GM23248 (cell line): ENCODE measurements around the gene ADGRD1. TPM values are rescaled to one million over a fixed set of nuclear protein-coding genes. Genes with fewer than 3 reads are reported as not detected.

Experiments
- DNase-seq: peaks from one replicate; pipeline ENCODE4 v3.0.0-alpha.2; 2015
- H2AFZ ChIP-seq: fragments of 200-600 bp; sonication (generic); 2 replicates; pipeline ENCODE4 v1.6.1; 2016; ENCODE audit warnings: antibody characterized with exemption
- H3F3A ChIP-seq: fragments of 200-600 bp; sonication (generic); 2 replicates; pipeline ENCODE4 v1.6.1; 2016; ENCODE audit warnings: mild to moderate bottlenecking, antibody characterized with exemption, mixed run types; ENCODE audit not compliant: insufficient read depth
- H3K27ac ChIP-seq: fragments of 200-600 bp; sonication (generic); 2 replicates; pipeline ENCODE4 v1.5.1; 2016; ENCODE audit warnings: mild to moderate bottlenecking
- H3K27me3 ChIP-seq: fragments of 200-600 bp; sonication (generic); replicated peaks from 2 replicates; pipeline ENCODE4 v1.6.1; 2016; ENCODE audit warnings: mild to moderate bottlenecking; ENCODE audit not compliant: insufficient read depth
- H3K36me3 ChIP-seq: fragments of 200-600 bp; sonication (generic); 2 replicates; pipeline ENCODE4 v1.6.1; 2016; ENCODE audit warnings: low read depth, mild to moderate bottlenecking
- H3K4me1 ChIP-seq: fragments of 200-600 bp; sonication (generic); 2 replicates; pipeline ENCODE4 v1.6.1; 2016; ENCODE audit warnings: mild to moderate bottlenecking; ENCODE audit not compliant: insufficient read depth
- H3K4me2 ChIP-seq: fragments of 200-600 bp; sonication (generic); one replicate; pipeline ENCODE4 v1.6.1; 2016; ENCODE audit warnings: mild to moderate bottlenecking; ENCODE audit not compliant: unreplicated experiment
- H3K4me3 ChIP-seq: fragments of 200-600 bp; sonication (generic); 2 replicates; pipeline ENCODE4 v1.5.1; 2016; ENCODE audit warnings: mild to moderate bottlenecking
- H3K79me2 ChIP-seq: fragments of 200-600 bp; sonication (generic); 2 replicates; pipeline ENCODE4 v1.6.1; 2016; ENCODE audit warnings: mild to moderate bottlenecking; ENCODE audit not compliant: insufficient read depth
- H3K9ac ChIP-seq: fragments of 200-600 bp; sonication (generic); 2 replicates; pipeline ENCODE4 v1.6.1; 2016; ENCODE audit warnings: mild to moderate bottlenecking
- H3K9me2 ChIP-seq: fragments of 200-600 bp; sonication (generic); 2 replicates; pipeline ENCODE4 v1.6.1; 2016; ENCODE audit warnings: mixed run types, mild to moderate bottlenecking, moderate library complexity; ENCODE audit not compliant: insufficient read depth
- H3K9me3 ChIP-seq: fragments of 200-600 bp; sonication (generic); one replicate; pipeline ENCODE4 v1.6.1; 2017; ENCODE audit warnings: low read depth
- H4K20me1 ChIP-seq: fragments of 200-600 bp; sonication (generic); 2 replicates; pipeline ENCODE4 v1.6.0; 2016; ENCODE audit not compliant: insufficient read depth
- EZH2 ChIP-seq: fragments of 200-600 bp; sonication (generic); IDR thresholded peaks from 2 replicates; pipeline ENCODE4 v1.6.1; 2018; ENCODE audit warnings: antibody characterized with exemption, mild to moderate bottlenecking; ENCODE audit not compliant: insufficient read depth, poor library complexity, severe bottlenecking
- EZH2phosphoT487 ChIP-seq: fragments of 200-600 bp; sonication (generic); IDR thresholded peaks from 2 replicates; pipeline ENCODE4 v1.6.1; 2018; ENCODE audit warnings: antibody characterized with exemption, moderate library complexity, mild to moderate bottlenecking, low read depth; ENCODE audit not compliant: insufficient read depth
- WGBS, 2 experiments: methylation state at CpG; one replicate each; pipeline ENCODE4 v1.1.6; 2015 to 2017; ENCODE audit warnings: low lambda C conversion rate in 2 of 2, low coverage in 1 of 2; ENCODE audit errors: missing lambda C conversion rate in 2 of 2; 5-methylcytosine and 5-hydroxymethylcytosine counted together
- in situ Hi-C: fragments of 300-500 bp; cut with MboI; formaldehyde crosslinking; loops from 2 replicates; pipeline ENCODE4 v1.15.0; 2020
- polyA plus RNA-seq: library from polyadenylated mRNA; unstranded; fragments of >200 nt; fragmentation: Nextera tagmentation; extraction: Ambion mirVana; gene quantifications from 2 replicates; pipeline ENCODE4 v1.2.1, GENCODE V29; 2016
- total RNA-seq: library from RNA; depleted of rRNA; stranded (reverse); fragments of >200 nt; shearing (Covaris generic); gene quantifications from 2 replicates; pipeline ENCODE4 v1.2.3, GENCODE V29; 2014

ADGRD1 gene
- total and polyA plus RNA-seq, 2 experiments from 2014 or later: 7.9 to 11.2 TPM

DNA sequence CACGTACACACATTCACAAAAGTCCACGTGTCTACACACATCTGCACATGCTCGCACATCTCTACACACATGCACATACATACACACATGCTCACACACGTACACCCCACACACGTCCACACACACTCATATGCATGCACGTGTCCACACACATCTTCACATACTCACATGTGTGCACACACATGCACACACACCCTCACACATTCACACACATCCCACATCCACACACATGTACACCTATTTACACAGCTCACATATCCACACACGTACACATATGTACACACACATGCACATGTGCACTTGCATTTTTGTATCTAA is 3.6 kb downstream of the ADGRD1 start:
- Histone ChIP-seq H3K4me3 (no peak overlapping the region), H3K4me1 (0 out of 2 replicates have a peak, but pooled peaks cover 8% of the 10 kb centered on the region), H3K36me3 (no peaks in the 10 kb centered on the region), H2AFZ (no peak overlapping the region), H3K27ac (no peak overlapping the region), H3K9me3 (no peaks in the 10 kb centered on the region), H4K20me1 (no peaks in the 10 kb centered on the region), H3K4me2 (no peak overlapping the region), H3K27me3 (peaks cover 6% of the 10 kb centered on the region; the same call in 1 of the 2 replicates), H3K79me2 (no peaks in the 10 kb centered on the region), H3K9ac (no peak overlapping the region), H3K9me2 (no peaks in the 10 kb centered on the region), H3F3A (no peaks in the 10 kb centered on the region; the same call in 1 of the 2 replicates)
- WGBS, 2 experiments: 72 to 79% methylated on average over 7 of the region's 7 CpGs
- in situ Hi-C loops: no loop called here
- TF ChIP-seq EZH2phosphoT487 (no peak), EZH2 (no peak)
- no peak for DNase-seq

DNA sequence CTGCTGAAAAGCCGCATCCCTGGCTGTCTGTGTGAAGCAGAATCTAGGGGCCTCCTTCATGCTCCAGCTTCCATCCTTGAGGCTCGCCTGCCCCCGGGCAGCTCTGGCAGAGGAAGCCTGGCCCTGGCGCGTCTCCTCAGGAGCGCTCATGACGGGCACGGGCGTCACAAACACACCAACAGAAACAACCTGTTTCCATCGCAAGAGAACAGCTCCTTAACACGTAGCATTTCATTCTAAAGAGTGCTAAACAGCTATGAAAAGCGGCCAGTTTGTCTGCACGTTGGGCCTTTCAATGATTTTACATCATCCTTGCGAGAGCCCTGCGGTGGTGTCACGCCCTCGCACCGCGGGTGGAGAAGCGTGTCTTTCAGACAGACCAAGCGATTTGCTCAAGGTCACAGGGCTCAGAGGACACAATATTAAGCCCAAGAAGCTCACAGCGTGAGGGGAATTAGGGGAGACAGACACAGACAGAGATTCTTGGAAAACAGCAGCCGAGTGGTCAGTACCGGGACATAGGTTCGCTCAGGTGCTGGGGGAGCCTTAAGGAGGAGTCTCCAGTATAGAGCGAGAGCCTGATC is 4.9 kb downstream of the ADGRD1 start:
- Histone ChIP-seq H3K27ac (no peak overlapping the region), H3K4me2 (no peak overlapping the region), H4K20me1 (no peaks in the 10 kb centered on the region), H3F3A (peaks cover 4% of the 10 kb centered on the region; the same call in 1 of the 2 replicates), H3K9ac (no peak overlapping the region), H3K4me3 (no peak overlapping the region), H3K9me3 (no peaks in the 10 kb centered on the region), H3K36me3 (no peaks in the 10 kb centered on the region), H3K27me3 (peaks cover 6% of the 10 kb centered on the region; the same call in 1 of the 2 replicates), H3K9me2 (no peaks in the 10 kb centered on the region), H2AFZ (no peak overlapping the region), H3K4me1 (0 out of 2 replicates have a peak, but pooled peaks cover 8% of the 10 kb centered on the region), H3K79me2 (no peaks in the 10 kb centered on the region)
- TF ChIP-seq EZH2phosphoT487 (no peak), EZH2 (no peak)
- in situ Hi-C loops: no loop called here
- WGBS, 2 experiments: 87 to 90% methylated on average over 26 of the region's 26 CpGs
- DNase-seq: no peak

DNA sequence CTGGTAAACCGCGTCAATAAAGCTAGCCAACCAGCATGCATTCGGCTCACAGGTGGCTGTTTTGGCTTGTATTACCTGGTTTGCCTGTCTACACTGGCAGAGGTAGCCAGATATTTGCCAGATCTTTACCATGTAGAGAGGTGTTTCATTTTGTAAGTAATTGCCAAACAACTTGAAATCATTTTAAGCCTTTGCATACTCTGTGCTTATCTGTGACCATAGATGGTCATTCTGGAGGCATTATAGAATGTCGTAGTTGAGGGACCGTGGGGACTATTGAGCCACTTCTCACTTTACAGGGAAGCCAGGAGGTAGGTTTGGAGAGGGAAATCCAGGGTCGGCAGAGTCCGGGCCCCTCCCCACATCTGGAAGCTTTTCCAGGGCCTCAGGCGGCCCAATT is 5.9 kb downstream of the ADGRD1 start:
- WGBS, 2 experiments: 68 to 71% methylated on average over 8 of the region's 8 CpGs
- H3K27ac ChIP-seq: no peak overlapping the region
- no peak for DNase-seq
- peaks cover 4% of the 10 kb centered on the region for H3F3A ChIP-seq
- no peak overlapping the region for H3K9ac ChIP-seq
- no peaks in the 10 kb centered on the region for H3K36me3 ChIP-seq
- H3K9me2 ChIP-seq: no peaks in the 10 kb centered on the region
- H3K27me3 ChIP-seq: peaks cover 2% of the 10 kb centered on the region; the same call in 1 of the 2 replicates
- TF ChIP-seq EZH2 (no peak), EZH2phosphoT487 (no peak)
- H3K79me2 ChIP-seq: no peaks in the 10 kb centered on the region
- H3K4me1 ChIP-seq: peaks cover 5% of the 10 kb centered on the region
- H2AFZ ChIP-seq: no peak overlapping the region
- H3K9me3 ChIP-seq: no peaks in the 10 kb centered on the region
- no peak overlapping the region for H3K4me2 ChIP-seq
- in situ Hi-C loops: no loop called here
- no peaks in the 10 kb centered on the region for H4K20me1 ChIP-seq
- no peak overlapping the region for H3K4me3 ChIP-seq

DNA sequence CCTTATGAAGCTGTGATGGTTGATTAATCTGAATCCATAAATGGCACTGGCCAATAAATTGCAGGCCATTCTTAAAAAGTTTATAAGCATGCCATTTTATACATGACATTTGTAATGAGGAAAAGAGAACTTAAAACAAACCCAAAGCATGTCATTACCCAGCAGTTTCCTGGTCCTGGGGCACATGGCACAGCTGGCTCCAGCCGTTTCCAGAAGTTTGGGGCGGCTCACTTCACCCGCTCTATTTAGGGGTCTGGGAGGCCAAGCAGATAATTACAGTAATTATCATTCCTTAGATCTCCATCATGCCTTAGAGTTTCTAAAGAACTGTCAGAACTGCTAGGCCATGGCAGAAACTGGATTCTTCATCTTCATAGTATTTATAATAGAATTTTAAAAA is 6.4 kb downstream of the ADGRD1 start:
- Histone ChIP-seq H3K9me2 (no peaks in the 10 kb centered on the region), H4K20me1 (no peaks in the 10 kb centered on the region), H3F3A (peaks cover 8% of the 10 kb centered on the region), H3K4me3 (no peak overlapping the region), H3K9ac (no peak overlapping the region), H3K4me2 (no peak overlapping the region), H3K4me1 (peaks cover 9% of the 10 kb centered on the region), H3K27me3 (no peaks in the 10 kb centered on the region), H3K27ac (no peak overlapping the region), H3K36me3 (no peaks in the 10 kb centered on the region), H3K79me2 (no peaks in the 10 kb centered on the region), H3K9me3 (no peaks in the 10 kb centered on the region), H2AFZ (no peak overlapping the region)
- in situ Hi-C loops: no loop called here
- TF ChIP-seq EZH2phosphoT487 (no peak), EZH2 (no peak)
- WGBS, 2 experiments: 60 to 75% methylated on average over 3 of the region's 3 CpGs
- no peak for DNase-seq
